Liver (tissue), 9 donors: ENCODE data around the gene EIF4H. TPM values are rescaled to one million over a fixed set of nuclear protein-coding genes. Genes with fewer than 3 reads are reported as not detected.

Experiments
- DNase-seq: peaks from one replicate; pipeline ENCODE4 v3.0.0-alpha.2; 2017; ENCODE audit warnings: low spot score
- H3K27ac ChIP-seq, 2 donors: one replicate each; pipeline ENCODE4 v1.7.0; 2013; ENCODE audit warnings: inconsistent platforms in 2 of 2, low read length in 2 of 2, control low read depth in 1 of 2, low read depth in 1 of 2, mild to moderate bottlenecking in 1 of 2
- H3K27me3 ChIP-seq, 4 donors: one replicate each; pipeline versions ENCODE4 v1.6.1 to v1.7.0; 2013; ENCODE audit warnings: low read length in 3 of 4, inconsistent platforms in 1 of 4, mild to moderate bottlenecking in 1 of 4, moderate library complexity in 1 of 4; ENCODE audit not compliant: control insufficient read depth in 4 of 4, insufficient read depth in 4 of 4
- H3K36me3 ChIP-seq, 4 donors: one replicate each; pipeline versions ENCODE4 v1.6.1 to v1.7.0; 2013; ENCODE audit warnings: low read length in 3 of 4, mild to moderate bottlenecking in 3 of 4, low read depth in 1 of 4, moderate library complexity in 1 of 4; ENCODE audit not compliant: control insufficient read depth in 4 of 4, insufficient read depth in 3 of 4
- H3K4me1 ChIP-seq, 4 donors: one replicate each; pipeline versions ENCODE4 v1.6.1 to v1.7.0; 2013; ENCODE audit warnings: low read length in 3 of 4, mild to moderate bottlenecking in 3 of 4, moderate library complexity in 1 of 4; ENCODE audit not compliant: control insufficient read depth in 4 of 4, insufficient read depth in 4 of 4
- H3K4me3 ChIP-seq, 3 donors: one replicate each; pipeline versions ENCODE4 v1.6.1 to v1.7.0; 2013; ENCODE audit warnings: low read length in 3 of 3, control low read depth in 1 of 3, low read depth in 1 of 3, mild to moderate bottlenecking in 1 of 3
- H3K9ac ChIP-seq, 2 donors: one replicate each; pipeline ENCODE4 v1.7.0; 2013; ENCODE audit warnings: low read length in 2 of 2, mild to moderate bottlenecking in 2 of 2, moderate library complexity in 2 of 2, control low read depth in 1 of 2, low read depth in 1 of 2
- H3K9me3 ChIP-seq, 4 donors: one replicate each; pipeline versions ENCODE4 v1.6.1 to v1.7.0; 2013; ENCODE audit warnings: low read length in 3 of 4; ENCODE audit not compliant: control insufficient read depth in 4 of 4
- EGR1 ChIP-seq, 2 donors: IDR thresholded peaks; 2 replicates each; pipeline ENCODE4 v1.6.1; 2016 to 2018; ENCODE audit warnings: antibody characterized with exemption in 2 of 2, low read depth in 2 of 2
- FOXA1 ChIP-seq: IDR thresholded peaks from 2 replicates; pipeline ENCODE4 v1.6.1; 2016; ENCODE audit warnings: antibody characterized with exemption
- FOXA2 ChIP-seq: IDR thresholded peaks from 2 replicates; pipeline ENCODE4 v1.6.1; 2016; ENCODE audit warnings: antibody characterized with exemption
- GABPA ChIP-seq, 2 donors: IDR thresholded peaks in 1 of 2; conservative IDR thresholded peaks in 1 of 2; 2 replicates each; pipeline ENCODE4 v1.6.1; 2016; ENCODE audit warnings: antibody characterized with exemption in 2 of 2, mild to moderate bottlenecking in 1 of 2, moderate library complexity in 1 of 2
- HNF4A ChIP-seq, 2 donors: conservative IDR thresholded peaks; 2 replicates each; pipeline ENCODE4 v1.6.1; 2016; ENCODE audit warnings: antibody characterized with exemption in 2 of 2, mild to moderate bottlenecking in 2 of 2
- HNF4G ChIP-seq: IDR thresholded peaks from 2 replicates; pipeline ENCODE4 v1.6.1; 2016; ENCODE audit warnings: antibody characterized with exemption
- JUND ChIP-seq, 2 donors: IDR thresholded peaks; 2 replicates each; pipeline ENCODE4 v1.6.1; 2016; ENCODE audit warnings: antibody characterized with exemption in 2 of 2
- NR2F2 ChIP-seq: IDR thresholded peaks from 2 replicates; pipeline ENCODE4 v1.6.1; 2016; ENCODE audit warnings: antibody characterized with exemption
- RAD21 ChIP-seq, 2 donors: IDR thresholded peaks; 2 replicates each; pipeline ENCODE4 v1.6.1; 2016; ENCODE audit warnings: antibody characterized with exemption in 2 of 2, mild to moderate bottlenecking in 2 of 2
- RXRA ChIP-seq, 2 donors: IDR thresholded peaks; 2 replicates each; pipeline ENCODE4 v1.6.1; 2017 to 2018; ENCODE audit warnings: antibody characterized with exemption in 2 of 2, mild to moderate bottlenecking in 1 of 2
- SP1 ChIP-seq: IDR thresholded peaks from 2 replicates; pipeline ENCODE4 v1.6.1; 2018; ENCODE audit warnings: antibody characterized with exemption, mild to moderate bottlenecking
- TAF1 ChIP-seq: conservative IDR thresholded peaks from 2 replicates; pipeline ENCODE4 v1.6.1; 2016; ENCODE audit warnings: antibody characterized with exemption, mild to moderate bottlenecking
- YY1 ChIP-seq: IDR thresholded peaks from 2 replicates; pipeline ENCODE4 v1.6.1; 2016; ENCODE audit warnings: antibody characterized with exemption, mild to moderate bottlenecking
- WGBS: extraction: QIAGEN DNeasy Blood & Tissue Kit; methylation state at CpG from one replicate; pipeline ENCODE4 v1.1.7; 2013; 5-methylcytosine and 5-hydroxymethylcytosine counted together
- polyA plus RNA-seq, 2 donors: library from polyadenylated mRNA; stranded (reverse) in 1 of 2; unstranded in 1 of 2; fragments of 200-250 nt in 1 of 2; fragments of >200 nt in 1 of 2; fragmentation: Nextera tagmentation in 1 of 2; extraction: Ambion mirVana in 1 of 2; gene quantifications; one replicate each; pipeline versions ENCODE4 v1.2.1 to v1.2.3, GENCODE V29; 2013 to 2015
- total RNA-seq, 2 donors: library from RNA; depleted of rRNA; stranded (reverse); fragments of >200 nt; gene quantifications; one replicate each; pipeline ENCODE4 v1.2.3, GENCODE V29; 2014
- TF ChIP-seq, protein P1 (sequence below): IDR thresholded peaks from 2 replicates; pipeline ENCODE4 v1.6.1; 2016; ENCODE audit warnings: antibody characterized with exemption
- TF ChIP-seq, protein P2 (sequence below): fragments of 150-350 bp; IDR thresholded peaks from 2 replicates; pipeline ENCODE4 v1.5.1; 2017; ENCODE audit warnings: improper control_type of control experiment, low read depth, low read length; ENCODE audit not compliant: missing input control
- TF ChIP-seq, protein P3 (sequence below): IDR thresholded peaks from 2 replicates; pipeline ENCODE4 v1.6.1; 2016; ENCODE audit warnings: antibody characterized with exemption, mild to moderate bottlenecking
- TF ChIP-seq, protein P4 (sequence below): IDR thresholded peaks from 2 replicates; pipeline ENCODE4 v1.6.1; 2016; ENCODE audit warnings: antibody characterized with exemption
- donor health status: healthy.
- donor health status: healthy.
- donor health status: healthy.
- donor health status: healthy.
- donor health status: healthy.

The EIF4H gene
- total and polyA plus RNA-seq, 4 donors: 81.6 to 166 (median 152) TPM

DNA sequence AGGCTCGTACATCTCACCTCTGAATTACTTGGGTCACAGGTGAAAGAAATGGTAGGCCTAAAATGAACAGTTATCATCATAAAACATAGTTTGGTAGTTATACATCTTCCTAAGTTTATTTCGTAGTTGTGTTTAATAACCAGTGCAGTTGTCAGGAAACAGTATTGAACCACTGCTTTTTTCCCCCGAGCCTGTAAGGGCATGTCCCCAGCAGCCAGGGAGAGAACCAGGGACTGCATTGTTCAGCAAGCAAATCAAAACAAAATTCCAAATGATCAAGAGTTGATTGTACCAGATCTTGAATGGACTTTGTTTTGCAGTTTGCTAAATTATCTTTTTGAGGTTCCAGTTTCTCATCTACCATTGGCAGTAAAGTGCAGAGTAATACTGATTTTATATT lies 2.4 kb downstream of the EIF4H start:
- no peak for DNase-seq
- Histone ChIP-seq H3K27me3 (no peaks in the 10 kb centered on the region), H3K9me3 (no peaks in the 10 kb centered on the region), H3K36me3 (peaks cover 2 to 11% (median 4%) of the 10 kb centered on the region in 4 donors), H3K9ac (no peak overlapping the region), H3K4me1 (peaks cover 8 to 64% (median 53%) of the 10 kb centered on the region in 4 donors), H3K4me3 (no peak overlapping the region), H3K27ac (no peak overlapping the region)
- WGBS: 56% methylated on average over 3 of the region's 3 CpGs
- TF ChIP-seq NR2F2 (no peak), RXRA (IDR thresholded peaks at IDR 0.05) (no peak), TAF1 (no peak), YY1 (no peak)

GRCh38 chr7:74178632-74179031 lies 4.5 kb downstream of the EIF4H start:
- no peak overlapping the region for H3K4me3 ChIP-seq
- no peak overlapping the region for H3K27ac ChIP-seq
- DNase-seq: no peak
- WGBS: 69% methylated on average over 9 of the region's 9 CpGs
- peaks cover 15 to 78% (median 61%) of the 10 kb centered on the region in 4 donors for H3K4me1 ChIP-seq
- H3K9me3 ChIP-seq: no peaks in the 10 kb centered on the region
- no peak overlapping the region for H3K9ac ChIP-seq
- no peaks in the 10 kb centered on the region for H3K27me3 ChIP-seq
- H3K36me3 ChIP-seq: peaks cover 2 to 11% (median 4%) of the 10 kb centered on the region in 4 donors
- TF ChIP-seq, protein P1, sequence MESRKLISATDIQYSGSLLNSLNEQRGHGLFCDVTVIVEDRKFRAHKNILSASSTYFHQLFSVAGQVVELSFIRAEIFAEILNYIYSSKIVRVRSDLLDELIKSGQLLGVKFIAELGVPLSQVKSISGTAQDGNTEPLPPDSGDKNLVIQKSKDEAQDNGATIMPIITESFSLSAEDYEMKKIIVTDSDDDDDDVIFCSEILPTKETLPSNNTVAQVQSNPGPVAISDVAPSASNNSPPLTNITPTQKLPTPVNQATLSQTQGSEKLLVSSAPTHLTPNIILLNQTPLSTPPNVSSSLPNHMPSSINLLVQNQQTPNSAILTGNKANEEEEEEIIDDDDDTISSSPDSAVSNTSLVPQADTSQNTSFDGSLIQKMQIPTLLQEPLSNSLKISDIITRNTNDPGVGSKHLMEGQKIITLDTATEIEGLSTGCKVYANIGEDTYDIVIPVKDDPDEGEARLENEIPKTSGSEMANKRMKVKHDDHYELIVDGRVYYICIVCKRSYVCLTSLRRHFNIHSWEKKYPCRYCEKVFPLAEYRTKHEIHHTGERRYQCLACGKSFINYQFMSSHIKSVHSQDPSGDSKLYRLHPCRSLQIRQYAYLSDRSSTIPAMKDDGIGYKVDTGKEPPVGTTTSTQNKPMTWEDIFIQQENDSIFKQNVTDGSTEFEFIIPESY: no peak
- TF ChIP-seq, protein P2, sequence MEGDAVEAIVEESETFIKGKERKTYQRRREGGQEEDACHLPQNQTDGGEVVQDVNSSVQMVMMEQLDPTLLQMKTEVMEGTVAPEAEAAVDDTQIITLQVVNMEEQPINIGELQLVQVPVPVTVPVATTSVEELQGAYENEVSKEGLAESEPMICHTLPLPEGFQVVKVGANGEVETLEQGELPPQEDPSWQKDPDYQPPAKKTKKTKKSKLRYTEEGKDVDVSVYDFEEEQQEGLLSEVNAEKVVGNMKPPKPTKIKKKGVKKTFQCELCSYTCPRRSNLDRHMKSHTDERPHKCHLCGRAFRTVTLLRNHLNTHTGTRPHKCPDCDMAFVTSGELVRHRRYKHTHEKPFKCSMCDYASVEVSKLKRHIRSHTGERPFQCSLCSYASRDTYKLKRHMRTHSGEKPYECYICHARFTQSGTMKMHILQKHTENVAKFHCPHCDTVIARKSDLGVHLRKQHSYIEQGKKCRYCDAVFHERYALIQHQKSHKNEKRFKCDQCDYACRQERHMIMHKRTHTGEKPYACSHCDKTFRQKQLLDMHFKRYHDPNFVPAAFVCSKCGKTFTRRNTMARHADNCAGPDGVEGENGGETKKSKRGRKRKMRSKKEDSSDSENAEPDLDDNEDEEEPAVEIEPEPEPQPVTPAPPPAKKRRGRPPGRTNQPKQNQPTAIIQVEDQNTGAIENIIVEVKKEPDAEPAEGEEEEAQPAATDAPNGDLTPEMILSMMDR: no peak
- TF ChIP-seq EGR1 (IDR thresholded peaks at IDR 0.05; ENCODE audit: low read depth in 2 of 2) (no peak), RAD21 (IDR thresholded peaks at IDR 0.05) (no peak)

DNA sequence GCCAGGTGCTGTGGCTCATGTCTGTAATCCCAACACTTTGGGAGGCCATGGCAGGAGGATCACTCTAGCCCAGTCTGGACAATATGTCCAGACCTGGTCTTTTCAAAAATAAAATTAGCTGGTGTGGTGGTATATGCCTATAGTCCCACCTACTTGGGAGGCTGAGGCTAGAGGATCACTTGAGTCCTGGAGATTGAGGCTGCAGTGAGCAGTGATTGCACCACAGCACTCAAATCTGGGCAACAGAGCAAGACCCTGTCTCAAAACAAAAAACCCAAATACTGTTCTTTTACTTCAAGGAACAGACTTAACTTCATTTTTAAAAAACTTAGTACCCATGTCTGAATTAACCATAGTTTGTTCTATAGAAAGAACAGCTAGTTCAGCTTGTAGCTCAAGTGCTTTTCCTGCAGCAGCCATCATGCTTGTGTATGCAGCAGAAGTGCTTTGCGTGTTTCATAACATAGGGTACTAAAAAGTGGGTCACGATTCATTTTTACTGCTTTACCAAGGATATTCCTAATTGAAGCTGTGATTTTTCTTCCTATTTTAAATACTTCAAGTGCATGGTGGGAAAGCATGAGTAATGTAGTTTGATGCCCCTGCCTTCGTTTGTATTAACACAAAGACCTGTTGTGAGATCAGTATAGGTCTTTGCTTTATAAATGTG lies 5.9 kb downstream of the EIF4H start:
- peaks cover 20 to 81% (median 62%) of the 10 kb centered on the region in 4 donors for H3K4me1 ChIP-seq
- TF ChIP-seq, protein P3, sequence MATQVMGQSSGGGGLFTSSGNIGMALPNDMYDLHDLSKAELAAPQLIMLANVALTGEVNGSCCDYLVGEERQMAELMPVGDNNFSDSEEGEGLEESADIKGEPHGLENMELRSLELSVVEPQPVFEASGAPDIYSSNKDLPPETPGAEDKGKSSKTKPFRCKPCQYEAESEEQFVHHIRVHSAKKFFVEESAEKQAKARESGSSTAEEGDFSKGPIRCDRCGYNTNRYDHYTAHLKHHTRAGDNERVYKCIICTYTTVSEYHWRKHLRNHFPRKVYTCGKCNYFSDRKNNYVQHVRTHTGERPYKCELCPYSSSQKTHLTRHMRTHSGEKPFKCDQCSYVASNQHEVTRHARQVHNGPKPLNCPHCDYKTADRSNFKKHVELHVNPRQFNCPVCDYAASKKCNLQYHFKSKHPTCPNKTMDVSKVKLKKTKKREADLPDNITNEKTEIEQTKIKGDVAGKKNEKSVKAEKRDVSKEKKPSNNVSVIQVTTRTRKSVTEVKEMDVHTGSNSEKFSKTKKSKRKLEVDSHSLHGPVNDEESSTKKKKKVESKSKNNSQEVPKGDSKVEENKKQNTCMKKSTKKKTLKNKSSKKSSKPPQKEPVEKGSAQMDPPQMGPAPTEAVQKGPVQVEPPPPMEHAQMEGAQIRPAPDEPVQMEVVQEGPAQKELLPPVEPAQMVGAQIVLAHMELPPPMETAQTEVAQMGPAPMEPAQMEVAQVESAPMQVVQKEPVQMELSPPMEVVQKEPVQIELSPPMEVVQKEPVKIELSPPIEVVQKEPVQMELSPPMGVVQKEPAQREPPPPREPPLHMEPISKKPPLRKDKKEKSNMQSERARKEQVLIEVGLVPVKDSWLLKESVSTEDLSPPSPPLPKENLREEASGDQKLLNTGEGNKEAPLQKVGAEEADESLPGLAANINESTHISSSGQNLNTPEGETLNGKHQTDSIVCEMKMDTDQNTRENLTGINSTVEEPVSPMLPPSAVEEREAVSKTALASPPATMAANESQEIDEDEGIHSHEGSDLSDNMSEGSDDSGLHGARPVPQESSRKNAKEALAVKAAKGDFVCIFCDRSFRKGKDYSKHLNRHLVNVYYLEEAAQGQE: no peak
- TF ChIP-seq JUND (IDR thresholded peaks at IDR 0.05) (no peak), EGR1 (IDR thresholded peaks at IDR 0.05; ENCODE audit: low read depth in 2 of 2) (no peak), GABPA (IDR thresholded peaks at IDR 0.05 in 1 of 2, conservative IDR thresholded peaks at IDR 0.05 in 1 of 2) (no peak), YY1 (no peak), SP1 (no peak), FOXA2 (no peak), HNF4A (conservative IDR thresholded peaks at IDR 0.05) (no peak), RAD21 (IDR thresholded peaks at IDR 0.05) (no peak), TAF1 (no peak), HNF4G (no peak), RXRA (IDR thresholded peaks at IDR 0.05) (no peak), NR2F2 (no peak), FOXA1 (no peak)
- TF ChIP-seq, protein P2: no peak
- TF ChIP-seq, protein P4, sequence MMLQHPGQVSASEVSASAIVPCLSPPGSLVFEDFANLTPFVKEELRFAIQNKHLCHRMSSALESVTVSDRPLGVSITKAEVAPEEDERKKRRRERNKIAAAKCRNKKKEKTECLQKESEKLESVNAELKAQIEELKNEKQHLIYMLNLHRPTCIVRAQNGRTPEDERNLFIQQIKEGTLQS: no peak

More for the DNA sequence above, 5.9 kb downstream of the EIF4H start:
- H3K27me3 ChIP-seq: no peaks in the 10 kb centered on the region
- DNase-seq: no peak
- H3K36me3 ChIP-seq: peaks cover 2 to 11% (median 5%) of the 10 kb centered on the region in 4 donors
- H3K4me3 ChIP-seq: no peak overlapping the region
- H3K9me3 ChIP-seq: no peaks in the 10 kb centered on the region
- H3K27ac ChIP-seq: no peak overlapping the region
- 82% methylated on average over 3 of the region's 3 CpGs for WGBS
- H3K9ac ChIP-seq: no peak overlapping the region
